HuH-7.5 (cell line): ENCODE data around the gene FAM3D.
"Not testable (repeated sequence)": the region's sequence is repeated elsewhere in the genome, so short reads cannot be mapped to it uniquely, and the experiment has no call there.

Experiments
- DNase-seq: peaks from one replicate; pipeline ENCODE4 v3.0.0; 2011; ENCODE audit warnings: low spot score

FAM3D gene

GRCh38 chr3:58683466-58683865 is 16.9 kb upstream of the FAM3D start:
- DNase-seq = no peak

- no peak for DNase-seq
Measured at GRCh38 chr3:58683001-58683458, 16.5 kb upstream of the FAM3D start.

- no peak for DNase-seq
Measured at GRCh38 chr3:58681863-58682262, 15.3 kb upstream of the FAM3D start.

- no peak for DNase-seq
Measured at GRCh38 chr3:58680879-58681525, 14.4 kb upstream of the FAM3D start.

GRCh38 chr3:58679974-58680666 is 13.5 kb upstream of the FAM3D start:
- DNase-seq = no peak

- no peak for DNase-seq
Measured at GRCh38 chr3:58679446-58679845, 12.9 kb upstream of the FAM3D start.

- not testable (repeated sequence) for DNase-seq
Measured at GRCh38 chr3:58678177-58678970, 11.8 kb upstream of the FAM3D start.

- DNase-seq = no peak
Measured at GRCh38 chr3:58672880-58673279, 6.3 kb upstream of the FAM3D start.

- no peak for DNase-seq
Measured at GRCh38 chr3:58672451-58672850, 5.9 kb upstream of the FAM3D start.

- DNase-seq = no peak
Measured at GRCh38 chr3:58670506-58671135, 4.0 kb upstream of the FAM3D start.

- DNase-seq = peak; percentile 23
Measured at GRCh38 chr3:58668247-58668646, 1.7 kb upstream of the FAM3D start.

GRCh38 chr3:58667704-58668103 is 1.1 kb upstream of the FAM3D start:
- no peak for DNase-seq

GRCh38 chr3:58667229-58667628 is 655 bp upstream of the FAM3D start:
- DNase-seq = no peak

- DNase-seq = no peak
Measured at GRCh38 chr3:58665405-58665804, 1.2 kb downstream of the FAM3D start.

- DNase-seq = no peak
Measured at GRCh38 chr3:58664611-58665010, 2.0 kb downstream of the FAM3D start.

GRCh38 chr3:58661836-58662420 is 4.6 kb downstream of the FAM3D start:
- no peak for DNase-seq

GRCh38 chr3:58660998-58661397 is 5.6 kb downstream of the FAM3D start:
- no peak for DNase-seq

GRCh38 chr3:58659051-58659675 is 7.4 kb downstream of the FAM3D start:
- no peak for DNase-seq

- DNase-seq = no peak
Measured at GRCh38 chr3:58658508-58658907, 8.1 kb downstream of the FAM3D start.

- DNase-seq = no peak
Measured at GRCh38 chr3:58657571-58658141, 8.9 kb downstream of the FAM3D start.

GRCh38 chr3:58657036-58657520 is 9.5 kb downstream of the FAM3D start:
- no peak for DNase-seq
